ENCODE measurements around the gene RNF39. TPM values are rescaled to one million over a fixed set of nuclear protein-coding genes. Genes with fewer than 3 reads are reported as not detected.

The RNF39 gene
- total and polyA plus RNA-seq, 10 of the 15 experiments (the other 5 are each of a cell fraction or from before 2014, with no cell fraction given) = 0.04 to 0.11 TPM; not detected in 8

DNA sequence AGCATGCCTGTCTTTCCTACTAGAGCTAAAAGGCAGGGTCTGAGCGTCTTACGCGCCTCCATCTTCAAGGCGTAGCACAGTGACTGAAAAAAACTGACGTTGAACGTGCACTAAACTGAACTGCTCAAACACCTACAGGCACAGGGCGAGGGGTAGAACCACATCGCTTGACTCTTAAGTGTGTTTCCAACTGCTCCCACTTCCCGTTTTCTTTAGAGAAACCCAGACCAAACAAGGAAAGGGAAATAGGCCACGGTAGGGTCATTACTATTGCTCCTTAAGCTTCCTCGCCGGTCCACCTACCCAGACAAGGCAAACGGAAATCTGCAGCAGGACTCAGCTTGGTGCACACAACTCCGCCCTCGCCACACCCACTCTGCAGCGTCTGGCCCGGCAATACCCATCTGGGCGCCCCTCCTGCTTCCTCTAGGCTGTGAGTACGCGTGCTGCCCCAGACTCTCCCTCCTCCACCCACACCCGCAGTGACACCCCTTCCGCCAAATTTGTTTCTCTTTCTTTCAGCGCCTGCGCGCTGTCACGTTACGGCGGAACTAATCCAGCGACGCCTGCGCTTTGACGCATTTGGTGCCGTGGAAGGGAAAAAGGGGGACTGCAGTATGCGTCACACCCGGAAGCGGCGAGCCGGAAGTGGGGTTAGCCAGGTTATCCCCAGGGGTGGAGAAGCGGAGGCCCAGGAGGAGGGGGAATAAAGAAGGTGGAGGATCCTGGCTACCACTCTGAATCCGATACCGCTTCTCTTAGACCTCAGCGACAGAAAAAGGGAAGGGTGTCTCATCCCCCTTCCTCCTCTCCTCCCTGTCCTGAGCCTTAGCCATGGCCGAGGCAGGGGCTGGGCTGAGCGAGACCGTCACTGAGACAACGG lies 8.8 kb downstream of the RNF39 start, which contains the start of gene PPP1R11 (continued):
- TF ChIP-seq, protein P1, sequence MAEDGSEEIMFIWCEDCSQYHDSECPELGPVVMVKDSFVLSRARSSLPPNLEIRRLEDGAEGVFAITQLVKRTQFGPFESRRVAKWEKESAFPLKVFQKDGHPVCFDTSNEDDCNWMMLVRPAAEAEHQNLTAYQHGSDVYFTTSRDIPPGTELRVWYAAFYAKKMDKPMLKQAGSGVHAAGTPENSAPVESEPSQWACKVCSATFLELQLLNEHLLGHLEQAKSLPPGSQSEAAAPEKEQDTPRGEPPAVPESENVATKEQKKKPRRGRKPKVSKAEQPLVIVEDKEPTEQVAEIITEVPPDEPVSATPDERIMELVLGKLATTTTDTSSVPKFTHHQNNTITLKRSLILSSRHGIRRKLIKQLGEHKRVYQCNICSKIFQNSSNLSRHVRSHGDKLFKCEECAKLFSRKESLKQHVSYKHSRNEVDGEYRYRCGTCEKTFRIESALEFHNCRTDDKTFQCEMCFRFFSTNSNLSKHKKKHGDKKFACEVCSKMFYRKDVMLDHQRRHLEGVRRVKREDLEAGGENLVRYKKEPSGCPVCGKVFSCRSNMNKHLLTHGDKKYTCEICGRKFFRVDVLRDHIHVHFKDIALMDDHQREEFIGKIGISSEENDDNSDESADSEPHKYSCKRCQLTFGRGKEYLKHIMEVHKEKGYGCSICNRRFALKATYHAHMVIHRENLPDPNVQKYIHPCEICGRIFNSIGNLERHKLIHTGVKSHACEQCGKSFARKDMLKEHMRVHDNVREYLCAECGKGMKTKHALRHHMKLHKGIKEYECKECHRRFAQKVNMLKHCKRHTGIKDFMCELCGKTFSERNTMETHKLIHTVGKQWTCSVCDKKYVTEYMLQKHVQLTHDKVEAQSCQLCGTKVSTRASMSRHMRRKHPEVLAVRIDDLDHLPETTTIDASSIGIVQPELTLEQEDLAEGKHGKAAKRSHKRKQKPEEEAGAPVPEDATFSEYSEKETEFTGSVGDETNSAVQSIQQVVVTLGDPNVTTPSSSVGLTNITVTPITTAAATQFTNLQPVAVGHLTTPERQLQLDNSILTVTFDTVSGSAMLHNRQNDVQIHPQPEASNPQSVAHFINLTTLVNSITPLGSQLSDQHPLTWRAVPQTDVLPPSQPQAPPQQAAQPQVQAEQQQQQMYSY (CRISPR knock-in tag; IDR thresholded peaks at IDR 0.05) = no peak
- peak; percentile 68 to 97; a peak in 2 of 4 replicates for TF ChIP-seq ETV6 (conservative IDR thresholded peaks at IDR 0.05 in 1 of 2, IDR thresholded peaks at IDR 0.05 in 1 of 2; ENCODE audit: borderline replicate concordance in 1 of 2, low read depth in 1 of 2)
- TF ChIP-seq, protein P2, sequence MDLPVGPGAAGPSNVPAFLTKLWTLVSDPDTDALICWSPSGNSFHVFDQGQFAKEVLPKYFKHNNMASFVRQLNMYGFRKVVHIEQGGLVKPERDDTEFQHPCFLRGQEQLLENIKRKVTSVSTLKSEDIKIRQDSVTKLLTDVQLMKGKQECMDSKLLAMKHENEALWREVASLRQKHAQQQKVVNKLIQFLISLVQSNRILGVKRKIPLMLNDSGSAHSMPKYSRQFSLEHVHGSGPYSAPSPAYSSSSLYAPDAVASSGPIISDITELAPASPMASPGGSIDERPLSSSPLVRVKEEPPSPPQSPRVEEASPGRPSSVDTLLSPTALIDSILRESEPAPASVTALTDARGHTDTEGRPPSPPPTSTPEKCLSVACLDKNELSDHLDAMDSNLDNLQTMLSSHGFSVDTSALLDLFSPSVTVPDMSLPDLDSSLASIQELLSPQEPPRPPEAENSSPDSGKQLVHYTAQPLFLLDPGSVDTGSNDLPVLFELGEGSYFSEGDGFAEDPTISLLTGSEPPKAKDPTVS (IDR thresholded peaks at IDR 0.05; ENCODE audit: low read depth, low read length) = 0 out of 2 replicates have a peak, but pooled peaks have one; percentile 26
- peak; percentile 81 for TF ChIP-seq PML (IDR thresholded peaks at IDR 0.05; ENCODE audit: low read length)
- TF ChIP-seq, protein P3, sequence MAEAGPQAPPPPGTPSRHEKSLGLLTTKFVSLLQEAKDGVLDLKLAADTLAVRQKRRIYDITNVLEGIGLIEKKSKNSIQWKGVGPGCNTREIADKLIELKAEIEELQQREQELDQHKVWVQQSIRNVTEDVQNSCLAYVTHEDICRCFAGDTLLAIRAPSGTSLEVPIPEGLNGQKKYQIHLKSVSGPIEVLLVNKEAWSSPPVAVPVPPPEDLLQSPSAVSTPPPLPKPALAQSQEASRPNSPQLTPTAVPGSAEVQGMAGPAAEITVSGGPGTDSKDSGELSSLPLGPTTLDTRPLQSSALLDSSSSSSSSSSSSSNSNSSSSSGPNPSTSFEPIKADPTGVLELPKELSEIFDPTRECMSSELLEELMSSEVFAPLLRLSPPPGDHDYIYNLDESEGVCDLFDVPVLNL (IDR thresholded peaks at IDR 0.05; ENCODE audit: low read depth, low read length) = no peak
- TF ChIP-seq MTA2 (IDR thresholded peaks at IDR 0.05; ENCODE audit: low read depth) = no peak
- TF ChIP-seq, protein P4, sequence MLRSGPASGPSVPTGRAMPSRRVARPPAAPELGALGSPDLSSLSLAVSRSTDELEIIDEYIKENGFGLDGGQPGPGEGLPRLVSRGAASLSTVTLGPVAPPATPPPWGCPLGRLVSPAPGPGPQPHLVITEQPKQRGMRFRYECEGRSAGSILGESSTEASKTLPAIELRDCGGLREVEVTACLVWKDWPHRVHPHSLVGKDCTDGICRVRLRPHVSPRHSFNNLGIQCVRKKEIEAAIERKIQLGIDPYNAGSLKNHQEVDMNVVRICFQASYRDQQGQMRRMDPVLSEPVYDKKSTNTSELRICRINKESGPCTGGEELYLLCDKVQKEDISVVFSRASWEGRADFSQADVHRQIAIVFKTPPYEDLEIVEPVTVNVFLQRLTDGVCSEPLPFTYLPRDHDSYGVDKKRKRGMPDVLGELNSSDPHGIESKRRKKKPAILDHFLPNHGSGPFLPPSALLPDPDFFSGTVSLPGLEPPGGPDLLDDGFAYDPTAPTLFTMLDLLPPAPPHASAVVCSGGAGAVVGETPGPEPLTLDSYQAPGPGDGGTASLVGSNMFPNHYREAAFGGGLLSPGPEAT (IDR thresholded peaks at IDR 0.05; ENCODE audit: low read depth) = peak; percentile 62; the same call in 1 of the 2 replicates
- TF ChIP-seq SMAD5 (IDR thresholded peaks at IDR 0.05; ENCODE audit: low read depth) = peak; percentile 72; the same call in 1 of the 2 replicates
- peak; percentile 84 to 95 for TF ChIP-seq SRF (IDR thresholded peaks at IDR 0.05; ENCODE audit: low read depth in 2 of 2, low read length in 2 of 2)
- TF ChIP-seq, protein P5, sequence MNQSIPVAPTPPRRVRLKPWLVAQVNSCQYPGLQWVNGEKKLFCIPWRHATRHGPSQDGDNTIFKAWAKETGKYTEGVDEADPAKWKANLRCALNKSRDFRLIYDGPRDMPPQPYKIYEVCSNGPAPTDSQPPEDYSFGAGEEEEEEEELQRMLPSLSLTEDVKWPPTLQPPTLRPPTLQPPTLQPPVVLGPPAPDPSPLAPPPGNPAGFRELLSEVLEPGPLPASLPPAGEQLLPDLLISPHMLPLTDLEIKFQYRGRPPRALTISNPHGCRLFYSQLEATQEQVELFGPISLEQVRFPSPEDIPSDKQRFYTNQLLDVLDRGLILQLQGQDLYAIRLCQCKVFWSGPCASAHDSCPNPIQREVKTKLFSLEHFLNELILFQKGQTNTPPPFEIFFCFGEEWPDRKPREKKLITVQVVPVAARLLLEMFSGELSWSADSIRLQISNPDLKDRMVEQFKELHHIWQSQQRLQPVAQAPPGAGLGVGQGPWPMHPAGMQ (IDR thresholded peaks at IDR 0.05; ENCODE audit: borderline replicate concordance) = no peak
- TF ChIP-seq YY1 (IDR thresholded peaks at IDR 0.05; ENCODE audit: low read depth, low read length) = peak; percentile 77; the same call in 1 of the 2 replicates
- TF ChIP-seq MYB (IDR thresholded peaks at IDR 0.05; ENCODE audit: borderline replicate concordance, low read depth, low read length) = no peak
- TF ChIP-seq, protein P6, sequence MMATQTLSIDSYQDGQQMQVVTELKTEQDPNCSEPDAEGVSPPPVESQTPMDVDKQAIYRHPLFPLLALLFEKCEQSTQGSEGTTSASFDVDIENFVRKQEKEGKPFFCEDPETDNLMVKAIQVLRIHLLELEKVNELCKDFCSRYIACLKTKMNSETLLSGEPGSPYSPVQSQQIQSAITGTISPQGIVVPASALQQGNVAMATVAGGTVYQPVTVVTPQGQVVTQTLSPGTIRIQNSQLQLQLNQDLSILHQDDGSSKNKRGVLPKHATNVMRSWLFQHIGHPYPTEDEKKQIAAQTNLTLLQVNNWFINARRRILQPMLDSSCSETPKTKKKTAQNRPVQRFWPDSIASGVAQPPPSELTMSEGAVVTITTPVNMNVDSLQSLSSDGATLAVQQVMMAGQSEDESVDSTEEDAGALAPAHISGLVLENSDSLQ (IDR thresholded peaks at IDR 0.05) = peak; percentile 80
- peak; percentile 82; the same call in 1 of the 2 replicates for TF ChIP-seq POLR2AphosphoS2 (IDR thresholded peaks at IDR 0.05; ENCODE audit: low read depth, low read length)
- peak; percentile 57 to 65; a peak in 3 of 4 replicates for TF ChIP-seq IKZF2 (IDR thresholded peaks at IDR 0.05)
